Myocyte (in vitro differentiated cells): ENCODE measurements around the gene TMEM253. TPM values are rescaled to one million over a fixed set of nuclear protein-coding genes. Genes with fewer than 3 reads are reported as not detected.

Source experiments
- DNase-seq: peaks from one replicate; pipeline ENCODE4 v3.0.0-alpha.2; 2012; ENCODE audit warnings: low read depth
- total RNA-seq: library from RNA; depleted of rRNA; stranded (reverse); fragments of >200 nt; gene quantifications from 2 replicates; pipeline ENCODE4 v1.2.3, GENCODE V29; 2014

TMEM253 gene
- total RNA-seq, 1 donor from 2014 or later, result 1.6 TPM

- peak; percentile 64 for DNase-seq
Observed at GRCh38 chr14:21070610-21071224, 30.1 kb upstream of the TMEM253 start.

- peak; percentile 96 for DNase-seq
Observed at GRCh38 chr14:21071225-21072030, 29.4 kb upstream of the TMEM253 start.

GRCh38 chr14:21072031-21072473, 28.8 kb upstream of the TMEM253 start:
- peak; percentile 64 for DNase-seq

GRCh38 chr14:21072781-21073339, 28.0 kb upstream of the TMEM253 start:
- no peak for DNase-seq

- DNase-seq, result no peak
Observed at GRCh38 chr14:21073921-21074320, 26.9 kb upstream of the TMEM253 start.

GRCh38 chr14:21074398-21075272, 26.2 kb upstream of the TMEM253 start:
- DNase-seq, result no peak

GRCh38 chr14:21075719-21076437, 25.0 kb upstream of the TMEM253 start:
- DNase-seq, result no peak

GRCh38 chr14:21077672-21078071, 23.2 kb upstream of the TMEM253 start:
- no peak for DNase-seq

GRCh38 chr14:21078287-21078686, 22.6 kb upstream of the TMEM253 start:
- no peak for DNase-seq

- no peak for DNase-seq
Observed at GRCh38 chr14:21078726-21079125, 22.1 kb upstream of the TMEM253 start.

- DNase-seq, result no peak
Observed at GRCh38 chr14:21081521-21082142, 19.2 kb upstream of the TMEM253 start.

GRCh38 chr14:21083565-21084325, 17.1 kb upstream of the TMEM253 start:
- no peak for DNase-seq

GRCh38 chr14:21084396-21084795, 16.5 kb upstream of the TMEM253 start:
- no peak for DNase-seq

- DNase-seq, result no peak
Observed at GRCh38 chr14:21084998-21085853, 15.6 kb upstream of the TMEM253 start.

- DNase-seq, result no peak
Observed at GRCh38 chr14:21086908-21087293, 14.0 kb upstream of the TMEM253 start.

- DNase-seq, result no peak
Observed at GRCh38 chr14:21087294-21088091, 13.4 kb upstream of the TMEM253 start.

- DNase-seq, result no peak
Observed at GRCh38 chr14:21088687-21089086, 12.2 kb upstream of the TMEM253 start.

GRCh38 chr14:21089271-21089670, 11.6 kb upstream of the TMEM253 start:
- DNase-seq, result no peak
